Measurements from ENCODE around the gene GATAD2B. TPM values are rescaled to one million over a fixed set of nuclear protein-coding genes. Genes with fewer than 3 reads are reported as not detected.

GATAD2B gene
- total and polyA plus RNA-seq, 4 donors: 16.3 to 35.3 (median 26.7) TPM

GRCh38 chr1:153795330-153795837, 127.4 kb downstream of the GATAD2B start:
- no peak overlapping the region for H3K4me3 ChIP-seq (ENCODE audit: low read depth, low read length)
- WGBS (ENCODE audit: insufficient coverage): 41% methylated on average over 13 of the region's 18 CpGs
- no peak for DNase-seq (ENCODE audit: low read depth in 4 of 6, low spot score in 6 of 6)
- H3K27me3 ChIP-seq (ENCODE audit: control insufficient read depth, insufficient read depth, low read length): no peaks in the 10 kb centered on the region
- no peaks in the 10 kb centered on the region for H3K9me3 ChIP-seq (ENCODE audit: control insufficient read depth, insufficient read depth, low read length)
- peaks cover 36% of the 10 kb centered on the region for H3K4me1 ChIP-seq (ENCODE audit: control insufficient read depth, insufficient read depth, low read length)
- H3K27ac ChIP-seq (ENCODE audit: low read depth, low read length): peak overlapping the region; percentile 40
- peaks cover 26% of the 10 kb centered on the region for H3K36me3 ChIP-seq (ENCODE audit: control insufficient read depth, insufficient read depth, low read length)

GRCh38 chr1:153794624-153795329, 128.0 kb downstream of the GATAD2B start:
- 9% methylated on average over 11 of the region's 14 CpGs for WGBS (ENCODE audit: insufficient coverage)
- Histone ChIP-seq H3K4me3 (ENCODE audit: low read depth, low read length) (no peak overlapping the region), H3K36me3 (ENCODE audit: control insufficient read depth, insufficient read depth, low read length) (peaks cover 20% of the 10 kb centered on the region), H3K27ac (ENCODE audit: low read depth, low read length) (peak overlapping the region; percentile 40), H3K9me3 (ENCODE audit: control insufficient read depth, insufficient read depth, low read length) (no peaks in the 10 kb centered on the region), H3K4me1 (ENCODE audit: control insufficient read depth, insufficient read depth, low read length) (peaks cover 42% of the 10 kb centered on the region), H3K27me3 (ENCODE audit: control insufficient read depth, insufficient read depth, low read length) (no peaks in the 10 kb centered on the region)
- DNase-seq (ENCODE audit: low read depth in 4 of 6, low spot score in 6 of 6): peak in 2 of 6 donors; percentile 32 to 36

GRCh38 chr1:153793973-153794615, 128.7 kb downstream of the GATAD2B start:
- peaks cover 14% of the 10 kb centered on the region for H3K36me3 ChIP-seq (ENCODE audit: control insufficient read depth, insufficient read depth, low read length)
- no peak for DNase-seq (ENCODE audit: low read depth in 4 of 6, low spot score in 6 of 6)
- H3K9me3 ChIP-seq (ENCODE audit: control insufficient read depth, insufficient read depth, low read length): no peaks in the 10 kb centered on the region
- peaks cover 48% of the 10 kb centered on the region for H3K4me1 ChIP-seq (ENCODE audit: control insufficient read depth, insufficient read depth, low read length)
- WGBS (ENCODE audit: insufficient coverage): 50% methylated on average over 11 of the region's 12 CpGs
- H3K4me3 ChIP-seq (ENCODE audit: low read depth, low read length): no peak overlapping the region
- no peak overlapping the region for H3K27ac ChIP-seq (ENCODE audit: low read depth, low read length)
- no peaks in the 10 kb centered on the region for H3K27me3 ChIP-seq (ENCODE audit: control insufficient read depth, insufficient read depth, low read length)

GRCh38 chr1:153793261-153793972, 129.4 kb downstream of the GATAD2B start:
- DNase-seq (ENCODE audit: low read depth in 4 of 6, low spot score in 6 of 6): no peak
- Histone ChIP-seq H3K27me3 (ENCODE audit: control insufficient read depth, insufficient read depth, low read length) (no peaks in the 10 kb centered on the region), H3K9me3 (ENCODE audit: control insufficient read depth, insufficient read depth, low read length) (no peaks in the 10 kb centered on the region), H3K36me3 (ENCODE audit: control insufficient read depth, insufficient read depth, low read length) (peaks cover 13% of the 10 kb centered on the region), H3K27ac (ENCODE audit: low read depth, low read length) (no peak overlapping the region), H3K4me3 (ENCODE audit: low read depth, low read length) (no peak overlapping the region), H3K4me1 (ENCODE audit: control insufficient read depth, insufficient read depth, low read length) (peaks cover 48% of the 10 kb centered on the region)
- WGBS (ENCODE audit: insufficient coverage): 59% methylated on average over 4 of the region's 9 CpGs

GRCh38 chr1:153792631-153793041, 130.1 kb downstream of the GATAD2B start:
- H3K36me3 ChIP-seq (ENCODE audit: control insufficient read depth, insufficient read depth, low read length): peaks cover 11% of the 10 kb centered on the region
- no peaks in the 10 kb centered on the region for H3K9me3 ChIP-seq (ENCODE audit: control insufficient read depth, insufficient read depth, low read length)
- no peaks in the 10 kb centered on the region for H3K27me3 ChIP-seq (ENCODE audit: control insufficient read depth, insufficient read depth, low read length)
- no peak for DNase-seq (ENCODE audit: low read depth in 4 of 6, low spot score in 6 of 6)
- H3K27ac ChIP-seq (ENCODE audit: low read depth, low read length): no peak overlapping the region
- WGBS (ENCODE audit: insufficient coverage): 67% methylated on average over 11 of the region's 11 CpGs
- H3K4me3 ChIP-seq (ENCODE audit: low read depth, low read length): no peak overlapping the region
- H3K4me1 ChIP-seq (ENCODE audit: control insufficient read depth, insufficient read depth, low read length): peaks cover 48% of the 10 kb centered on the region

- H3K27ac ChIP-seq (ENCODE audit: low read depth, low read length): no peak overlapping the region
- no peak overlapping the region for H3K4me3 ChIP-seq (ENCODE audit: low read depth, low read length)
- H3K4me1 ChIP-seq (ENCODE audit: control insufficient read depth, insufficient read depth, low read length): peaks cover 48% of the 10 kb centered on the region
- no peaks in the 10 kb centered on the region for H3K27me3 ChIP-seq (ENCODE audit: control insufficient read depth, insufficient read depth, low read length)
- no peak for DNase-seq (ENCODE audit: low read depth in 4 of 6, low spot score in 6 of 6)
- WGBS (ENCODE audit: insufficient coverage): 75% methylated on average over 10 of the region's 16 CpGs
- no peaks in the 10 kb centered on the region for H3K9me3 ChIP-seq (ENCODE audit: control insufficient read depth, insufficient read depth, low read length)
- peaks cover 11% of the 10 kb centered on the region for H3K36me3 ChIP-seq (ENCODE audit: control insufficient read depth, insufficient read depth, low read length)
These were observed 131.0 kb downstream of the GATAD2B start for GRCh38 chr1:153791648-153792253.

- Histone ChIP-seq H3K4me3 (ENCODE audit: low read depth, low read length) (peak overlapping the region; percentile 20), H3K9me3 (ENCODE audit: control insufficient read depth, insufficient read depth, low read length) (no peaks in the 10 kb centered on the region), H3K36me3 (ENCODE audit: control insufficient read depth, insufficient read depth, low read length) (peaks cover 7% of the 10 kb centered on the region), H3K27me3 (ENCODE audit: control insufficient read depth, insufficient read depth, low read length) (no peaks in the 10 kb centered on the region), H3K27ac (ENCODE audit: low read depth, low read length) (peak overlapping the region; percentile 93), H3K4me1 (ENCODE audit: control insufficient read depth, insufficient read depth, low read length) (peaks cover 44% of the 10 kb centered on the region)
- DNase-seq (ENCODE audit: low read depth in 4 of 6, low spot score in 6 of 6): no peak
- WGBS (ENCODE audit: insufficient coverage): 81% methylated on average over 6 of the region's 9 CpGs
These were observed 131.7 kb downstream of the GATAD2B start for GRCh38 chr1:153790966-153791647.

- Histone ChIP-seq H3K4me1 (ENCODE audit: control insufficient read depth, insufficient read depth, low read length) (peaks cover 37% of the 10 kb centered on the region), H3K27me3 (ENCODE audit: control insufficient read depth, insufficient read depth, low read length) (no peaks in the 10 kb centered on the region), H3K9me3 (ENCODE audit: control insufficient read depth, insufficient read depth, low read length) (no peaks in the 10 kb centered on the region), H3K4me3 (ENCODE audit: low read depth, low read length) (peak overlapping the region; percentile 20), H3K36me3 (ENCODE audit: control insufficient read depth, insufficient read depth, low read length) (peaks cover 7% of the 10 kb centered on the region), H3K27ac (ENCODE audit: low read depth, low read length) (peak overlapping the region; percentile 93)
- peak; percentile 45 to 85 (median 56) for DNase-seq (ENCODE audit: low read depth in 4 of 6, low spot score in 6 of 6)
- 30% methylated on average over 14 of the region's 16 CpGs for WGBS (ENCODE audit: insufficient coverage)
These were observed 132.3 kb downstream of the GATAD2B start for GRCh38 chr1:153790313-153790965.
